AG20443 (cell line): ENCODE data around the gene CAMK1.
A peak's percentile ranks its signal among the peaks of the same experiment; 100 is the strongest.

ENCODE experiments used
- DNase-seq: peaks from one replicate; pipeline ENCODE4 v3.0.0; 2012; ENCODE audit warnings: low spot score, mixed read lengths

The CAMK1 gene

GRCh38 chr3:9793161-9793781 is 23.5 kb upstream of the CAMK1 start:
- peak; percentile 51 for DNase-seq

GRCh38 chr3:9792405-9793160 is 22.8 kb upstream of the CAMK1 start, which contains the start of the genes ARPC4 and TADA3:
Gene ARPC4 (plus strand): TSS chr3:9793082. CDS start chr3:9793122, 40 bp downstream.
Gene TADA3 (minus strand): TSS chr3:9792473. CDS start chr3:9791466, 1,007 bp downstream.
- peak; percentile 96 for DNase-seq

GRCh38 chr3:9791790-9792404 is 22.1 kb upstream of the CAMK1 start:
- no peak for DNase-seq

GRCh38 chr3:9791127-9791526 is 21.4 kb upstream of the CAMK1 start:
- no peak for DNase-seq

GRCh38 chr3:9787714-9788113 is 18.0 kb upstream of the CAMK1 start:
- no peak for DNase-seq

- peak; percentile 33 for DNase-seq
These were observed 17.3 kb upstream of the CAMK1 start for GRCh38 chr3:9786825-9787669.

- DNase-seq: no peak
These were observed 16.5 kb upstream of the CAMK1 start for GRCh38 chr3:9786209-9786739.

- DNase-seq: no peak
These were observed 15.9 kb upstream of the CAMK1 start for GRCh38 chr3:9785602-9786001.

- DNase-seq: no peak
These were observed 15.2 kb upstream of the CAMK1 start for GRCh38 chr3:9784965-9785364.

- DNase-seq: no peak
These were observed 14.2 kb upstream of the CAMK1 start for GRCh38 chr3:9783954-9784353.

- no peak for DNase-seq
These were observed 13.0 kb upstream of the CAMK1 start for GRCh38 chr3:9782770-9783169.

- no peak for DNase-seq
These were observed 12.3 kb upstream of the CAMK1 start for GRCh38 chr3:9781978-9782603.

GRCh38 chr3:9781551-9781950 is 11.8 kb upstream of the CAMK1 start:
- DNase-seq: no peak

GRCh38 chr3:9780910-9781309 is 11.2 kb upstream of the CAMK1 start:
- no peak for DNase-seq

GRCh38 chr3:9780458-9780812 is 10.7 kb upstream of the CAMK1 start:
- no peak for DNase-seq

- no peak for DNase-seq
These were observed 10.1 kb upstream of the CAMK1 start for GRCh38 chr3:9779721-9780457.

GRCh38 chr3:9779075-9779593 is 9.4 kb upstream of the CAMK1 start:
- DNase-seq: no peak

GRCh38 chr3:9778143-9779074 is 8.7 kb upstream of the CAMK1 start:
- peak; percentile 77 for DNase-seq

GRCh38 chr3:9777694-9778021 is 7.9 kb upstream of the CAMK1 start:
- no peak for DNase-seq
